ENCODE data around the gene KANSL1L. TPM values are rescaled to one million over a fixed set of nuclear protein-coding genes. Genes with fewer than 3 reads are reported as not detected.

Gene KANSL1L
- polyA plus RNA-seq, 1 experiment, result 2.8 TPM

GRCh38 chr2:210195101-210195852, 24.1 kb upstream of the KANSL1L start:
- peak; percentile 54 for TF ChIP-seq CTCF (IDR thresholded peaks at IDR 0.05; ENCODE audit: insufficient read depth, low read depth, low read length)
- no peaks in the 10 kb centered on the region for H3K36me3 ChIP-seq (ENCODE audit: control insufficient read depth, insufficient read depth, low read length)
- ChIA-PET POLR2A (no interaction called here), CTCF (interaction anchor here (0.7 to 3.0 kb wide), 17 partner anchors 10 to 617 kb away, joined by 3 to 32 read pairs (median 4); no protein-coding TSS in a partner anchor)
- no peaks in the 10 kb centered on the region for H3K27me3 ChIP-seq (ENCODE audit: control insufficient read depth, insufficient read depth, low read length)
- 0 out of 2 replicates have a peak overlapping the region, but pooled peaks have one; percentile 2 for H3K4me3 ChIP-seq (ENCODE audit: low read depth, low read length)
- DNase-seq (ENCODE audit: low read depth), result no peak

GRCh38 chr2:210190345-210190744, 19.1 kb upstream of the KANSL1L start:
- POLR2A ChIA-PET, result no interaction called here
- Histone ChIP-seq H3K4me3 (ENCODE audit: low read depth, low read length) (no peak overlapping the region), H3K36me3 (ENCODE audit: control insufficient read depth, insufficient read depth, low read length) (no peaks in the 10 kb centered on the region), H3K27me3 (ENCODE audit: control insufficient read depth, insufficient read depth, low read length) (no peaks in the 10 kb centered on the region)
- no peak for TF ChIP-seq CTCF (IDR thresholded peaks at IDR 0.05; ENCODE audit: insufficient read depth, low read depth, low read length)
- DNase-seq (ENCODE audit: low read depth), result no peak
- CTCF ChIA-PET, result interaction anchor here (1.6 to 2.6 kb wide), 2 partner anchors 8 to 14 kb away, joined by 4 to 9 read pairs; no protein-coding TSS in a partner anchor

GRCh38 chr2:210189452-210190138, 18.4 kb upstream of the KANSL1L start:
- Histone ChIP-seq H3K4me3 (ENCODE audit: low read depth, low read length) (no peak overlapping the region), H3K36me3 (ENCODE audit: control insufficient read depth, insufficient read depth, low read length) (no peaks in the 10 kb centered on the region), H3K27me3 (ENCODE audit: control insufficient read depth, insufficient read depth, low read length) (no peaks in the 10 kb centered on the region)
- CTCF ChIA-PET, result interaction anchor here (1.6 to 2.6 kb wide), 2 partner anchors 9 to 13 kb away, joined by 4 to 9 read pairs; no protein-coding TSS in a partner anchor
- no peak for DNase-seq (ENCODE audit: low read depth)
- POLR2A ChIA-PET, result no interaction called here
- TF ChIP-seq CTCF (IDR thresholded peaks at IDR 0.05; ENCODE audit: insufficient read depth, low read depth, low read length), result no peak

- ChIA-PET CTCF (interaction anchor here (1.6 to 2.6 kb wide), 2 partner anchors 10 to 12 kb away, joined by 4 to 9 read pairs; no protein-coding TSS in a partner anchor), POLR2A (no interaction called here)
Measured at GRCh38 chr2:210188755-210189154, 17.5 kb upstream of the KANSL1L start.

More at GRCh38 chr2:210188755-210189154, 17.5 kb upstream of the KANSL1L start:
- H3K27me3 ChIP-seq (ENCODE audit: control insufficient read depth, insufficient read depth, low read length), result no peaks in the 10 kb centered on the region
- H3K4me3 ChIP-seq (ENCODE audit: low read depth, low read length), result no peak overlapping the region
- no peak for DNase-seq (ENCODE audit: low read depth)
- H3K36me3 ChIP-seq (ENCODE audit: control insufficient read depth, insufficient read depth, low read length), result no peaks in the 10 kb centered on the region
- TF ChIP-seq CTCF (IDR thresholded peaks at IDR 0.05; ENCODE audit: insufficient read depth, low read depth, low read length), result no peak
